Fibroblast of skin of left quadriceps (primary cell): ENCODE results near the gene DPP10.
"Not testable (repeated sequence)": the region's sequence is repeated elsewhere in the genome, so short reads cannot be mapped to it uniquely, and the experiment has no call there.

ENCODE experiments used
- DNase-seq, 2 experiments: peaks; one replicate each; pipeline ENCODE4 v3.0.0-alpha.2; 2013; ENCODE audit warnings: low read depth in 2 of 2

DPP10 gene

DNA sequence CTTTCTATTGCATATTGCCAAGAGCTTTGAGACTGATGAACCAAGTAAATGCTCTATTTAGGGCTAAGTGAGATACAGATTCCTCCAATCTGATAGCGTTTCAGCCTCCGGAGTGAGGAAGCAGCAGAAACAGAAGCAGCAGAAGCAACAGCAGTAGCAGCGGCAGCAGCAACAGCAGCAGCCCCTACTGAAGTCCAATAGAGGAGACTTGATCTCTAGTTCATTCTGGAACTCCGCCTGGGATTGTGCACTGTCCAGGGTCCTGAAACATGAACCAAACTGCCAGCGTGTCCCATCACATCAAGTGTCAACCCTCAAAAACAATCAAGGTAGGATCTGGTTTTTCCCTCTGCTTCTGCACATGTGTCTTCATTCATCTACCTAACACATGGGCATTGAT lies at the start of gene DPP10:
DPP10 (plus strand) TSS at position 132 of the 400 bp plus-strand sequence.
- DNase-seq = no peak

DNA sequence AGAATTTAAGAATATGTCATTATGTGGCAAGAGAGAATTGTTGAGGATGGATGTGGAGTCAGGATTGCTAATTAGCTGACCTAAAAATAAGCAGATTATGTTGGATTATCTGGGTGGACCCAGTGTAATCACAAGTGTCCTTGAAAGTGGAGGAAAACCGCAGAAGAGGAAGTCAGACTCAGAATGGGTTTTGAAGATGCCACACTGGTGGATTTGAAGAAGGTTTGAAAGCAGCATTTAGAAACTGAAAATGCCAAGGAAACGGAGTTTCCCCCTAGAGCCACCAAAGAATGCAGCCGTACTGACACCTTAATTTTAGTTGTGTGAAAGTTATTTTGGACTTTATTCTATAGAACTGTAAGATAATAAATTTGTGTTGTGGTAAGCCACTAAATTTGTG lies 41.6 kb upstream of the DPP10 start:
- DNase-seq = no peak

DNA sequence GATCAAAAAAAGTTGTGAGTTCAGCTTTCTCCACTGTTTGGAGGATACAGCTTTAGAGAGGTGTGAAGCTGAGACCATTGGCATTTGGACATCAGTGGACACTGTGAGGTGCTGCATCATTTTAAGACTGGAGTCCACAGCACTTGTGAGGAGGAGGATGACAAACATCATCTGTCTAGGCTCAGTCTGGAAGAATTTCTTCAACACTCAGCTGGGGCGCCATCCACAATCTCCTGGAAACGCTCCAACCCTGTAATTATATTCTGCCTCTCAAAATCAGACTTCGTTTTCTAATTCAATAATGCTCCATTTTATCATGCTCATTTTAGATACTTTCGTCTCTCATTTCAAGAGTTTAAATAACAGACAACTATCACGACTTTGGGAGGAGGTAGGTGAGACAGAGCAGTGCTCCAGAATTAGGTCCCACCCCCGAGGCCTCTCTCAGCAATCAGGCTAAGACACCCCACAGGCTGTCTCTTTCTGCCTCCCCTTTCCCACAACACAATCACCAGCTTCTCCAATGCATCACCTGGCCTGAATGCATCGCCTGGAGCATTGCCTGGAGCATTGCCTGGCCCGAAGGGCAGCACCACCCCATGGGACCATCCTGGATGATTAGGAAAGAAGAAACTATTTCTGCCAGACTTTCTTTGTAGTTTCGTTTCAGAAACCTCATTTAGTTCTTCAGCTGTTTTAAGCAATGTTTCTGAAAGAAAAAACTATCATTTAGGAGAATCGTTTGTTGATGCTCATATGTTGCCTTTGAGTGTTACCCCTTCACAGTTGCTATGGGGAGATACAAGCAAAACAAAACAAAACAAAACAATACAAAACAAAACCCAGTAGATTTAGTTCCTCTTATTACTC lies 37.0 kb upstream of the DPP10 start:
- DNase-seq = no peak

DNA sequence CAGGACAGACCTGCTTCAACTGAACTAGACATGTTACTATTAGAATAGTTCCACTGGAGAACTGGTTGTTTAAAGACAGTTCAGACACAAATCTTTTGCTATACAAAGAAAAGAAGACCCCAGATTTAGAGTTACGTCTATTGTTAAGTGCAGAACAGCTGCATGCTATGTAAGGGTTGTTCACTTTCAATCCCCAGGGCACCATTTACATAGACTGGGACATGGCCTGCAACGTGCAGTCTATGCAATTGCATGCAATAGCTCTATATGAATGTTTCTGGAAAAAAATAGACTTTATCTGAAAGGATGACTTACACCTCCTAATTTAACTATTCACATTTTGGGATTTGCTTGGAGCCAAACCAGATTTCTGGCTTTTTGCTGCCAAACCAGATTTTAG lies 36.1 kb upstream of the DPP10 start:
- no peak for DNase-seq

DNA sequence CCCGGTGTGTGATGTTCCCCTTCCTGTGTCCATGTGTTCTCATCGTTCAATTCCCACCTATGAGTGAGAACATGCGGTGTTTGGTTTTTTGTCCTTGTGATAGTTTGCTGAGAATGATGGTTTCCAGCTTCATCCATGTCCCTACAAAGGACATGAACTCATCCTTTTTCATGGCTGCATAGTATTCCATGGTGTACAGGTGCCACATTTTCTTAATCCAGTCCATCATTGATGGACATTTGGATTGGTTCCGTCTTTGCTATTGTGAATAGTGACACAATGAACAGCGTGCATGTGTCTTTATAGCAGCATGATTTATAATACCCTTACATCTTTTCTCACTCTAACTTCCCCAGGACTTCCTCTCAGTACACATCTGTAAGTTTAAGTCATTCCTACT lies 35.1 kb upstream of the DPP10 start:
- not testable (repeated sequence) for DNase-seq

DNA sequence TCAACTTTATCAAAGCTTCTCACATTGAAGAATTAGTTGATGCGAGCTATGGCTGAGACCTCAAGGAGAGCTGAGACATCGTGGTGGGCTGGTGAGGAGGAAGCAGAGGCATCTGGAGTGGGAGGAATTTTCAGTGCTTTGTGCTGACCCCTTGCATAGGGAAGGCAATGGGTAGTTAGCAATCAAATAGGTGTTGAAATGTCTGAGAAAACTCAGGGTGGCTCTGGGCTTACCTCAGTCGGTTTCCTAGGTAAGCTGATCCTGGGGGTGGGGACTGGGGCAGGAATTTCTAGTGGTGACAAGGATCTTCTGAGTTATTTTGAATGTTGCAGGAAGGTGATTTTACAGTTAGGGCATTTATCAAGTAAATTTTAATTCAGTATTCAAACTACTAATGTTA lies 20.7 kb upstream of the DPP10 start:
- no peak for DNase-seq

DNA sequence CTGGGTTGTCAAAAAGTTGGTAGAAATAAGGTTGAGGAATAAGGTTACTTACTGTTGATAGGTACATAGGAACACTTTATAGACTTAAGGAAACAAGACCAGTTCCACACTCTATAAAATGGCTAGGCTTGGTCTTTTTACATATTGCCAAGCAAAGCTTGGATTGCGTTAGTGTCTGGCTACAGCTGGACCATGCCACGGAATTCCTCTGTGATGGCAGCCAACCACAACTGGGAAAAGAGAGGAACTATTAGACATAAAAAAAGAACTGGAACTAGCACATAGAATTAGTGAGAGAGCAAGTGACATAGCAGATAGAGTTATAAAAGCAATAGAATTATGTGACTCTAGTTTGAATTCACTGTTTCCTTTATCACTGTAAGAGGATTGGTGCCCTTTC lies 17.7 kb upstream of the DPP10 start:
- no peak for DNase-seq

DNA sequence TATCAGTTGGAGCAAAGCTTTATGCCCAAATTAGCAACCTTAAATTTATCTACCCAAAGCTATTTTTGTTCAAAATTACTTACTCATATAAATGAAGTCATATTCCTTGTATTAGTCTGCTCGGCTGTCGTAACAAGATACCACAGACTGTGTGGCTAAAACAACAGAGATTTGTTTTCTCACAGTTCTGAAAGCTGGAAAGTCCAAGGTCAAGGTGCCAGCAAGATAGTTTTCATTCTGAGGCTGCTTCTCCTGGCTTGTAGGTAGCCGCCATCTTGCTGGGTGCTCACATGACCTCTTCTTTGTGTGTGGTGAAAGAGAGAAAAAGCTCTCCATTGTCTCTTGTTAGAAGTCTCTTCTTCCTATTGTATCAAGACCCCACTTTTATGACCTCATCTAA lies 15.7 kb upstream of the DPP10 start:
- DNase-seq = no peak

DNA sequence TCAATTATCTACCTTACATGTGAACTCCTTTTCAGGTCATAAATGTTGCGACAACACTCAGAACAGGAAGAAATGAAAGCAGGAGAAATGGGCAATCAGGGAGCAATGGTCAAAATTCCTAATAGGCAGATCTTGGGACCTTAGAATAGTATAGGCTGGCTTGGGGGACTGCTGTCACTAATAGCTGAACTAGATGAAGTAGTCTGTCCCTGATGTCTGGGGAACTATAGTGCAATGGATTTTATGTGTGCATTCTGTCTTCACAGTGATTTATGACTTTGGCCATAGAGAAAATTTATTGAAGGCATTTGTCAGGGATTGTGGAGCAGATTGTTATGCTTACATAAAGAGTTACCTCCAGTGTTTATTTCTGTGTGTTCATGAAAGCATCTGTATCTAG lies 6.1 kb upstream of the DPP10 start:
- DNase-seq = no peak

DNA sequence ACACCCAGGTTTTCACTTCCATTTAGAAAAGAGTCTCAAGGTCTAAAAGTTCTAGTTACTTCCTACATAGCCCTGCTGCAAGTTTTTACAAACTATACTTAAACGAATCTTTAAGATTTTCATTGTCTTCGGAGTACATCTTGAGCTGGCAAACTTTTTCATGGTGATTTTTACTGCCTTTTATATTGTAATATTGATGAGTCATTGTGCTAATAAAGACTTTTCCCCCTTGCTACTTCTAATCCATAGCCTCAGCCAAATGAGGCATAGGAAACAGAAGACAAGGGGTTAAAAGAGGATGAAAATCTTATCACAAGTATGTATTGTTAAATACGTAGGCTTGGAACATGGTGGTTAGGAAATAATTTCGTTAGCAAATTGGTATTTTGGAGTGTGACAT lies 4.1 kb downstream of the DPP10 start:
- no peak for DNase-seq

DNA sequence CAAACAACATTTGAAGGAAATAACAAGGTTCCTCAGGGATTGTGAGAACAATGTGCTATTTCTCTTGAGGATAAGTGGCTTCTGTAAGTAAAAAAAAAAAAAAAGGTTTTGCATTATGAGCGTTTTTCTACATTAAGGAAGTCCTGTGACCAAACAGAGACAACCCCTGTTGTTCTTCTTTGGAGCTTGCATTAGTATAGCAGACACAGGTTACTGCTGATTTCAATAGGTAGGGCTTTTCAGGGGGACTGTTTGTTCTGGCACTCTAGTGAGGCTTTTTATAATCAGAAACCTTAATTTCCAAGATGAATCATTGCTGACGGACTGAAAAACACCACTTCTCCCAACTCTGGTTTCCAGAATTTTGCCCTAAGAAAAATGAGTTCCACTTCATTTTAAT lies 8.2 kb downstream of the DPP10 start:
- no peak for DNase-seq

DNA sequence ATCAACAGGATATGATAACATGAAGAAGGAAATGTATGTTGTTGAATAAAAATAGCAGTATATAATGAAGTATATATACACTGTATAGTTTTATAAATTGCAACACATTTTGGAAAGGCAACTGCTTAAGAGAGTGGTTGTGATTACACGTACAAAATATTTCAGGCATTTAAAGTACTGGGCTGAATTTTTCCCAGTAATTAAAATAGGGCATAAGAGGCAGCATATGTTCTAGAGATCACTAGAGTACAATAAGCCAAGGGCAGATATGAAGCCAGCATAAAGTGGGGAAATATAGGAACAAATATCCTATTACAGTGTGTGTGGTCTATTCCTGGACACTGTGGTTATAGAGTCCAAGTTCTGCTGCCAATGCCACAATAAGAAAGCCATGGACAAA lies 14.1 kb downstream of the DPP10 start:
- no peak for DNase-seq

DNA sequence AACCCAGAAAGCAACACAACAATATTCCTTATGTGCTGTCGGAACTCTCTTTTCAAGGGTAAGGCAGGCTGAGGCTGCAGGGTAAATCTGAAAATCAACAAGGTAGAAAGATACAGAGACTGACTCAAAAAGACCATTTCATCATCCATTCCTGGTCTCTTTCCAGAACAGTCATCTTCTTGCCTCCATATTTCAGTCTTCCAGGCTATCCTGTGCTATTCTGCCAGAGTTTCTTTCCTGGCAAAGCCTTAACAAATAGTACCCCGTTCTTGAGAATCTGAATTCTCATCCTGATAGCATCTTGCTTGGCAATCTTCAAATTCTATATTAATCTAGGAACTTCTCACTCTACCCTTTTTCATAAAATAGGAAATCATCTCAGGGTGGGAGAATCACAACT lies 15.5 kb downstream of the DPP10 start:
- DNase-seq = no peak

DNA sequence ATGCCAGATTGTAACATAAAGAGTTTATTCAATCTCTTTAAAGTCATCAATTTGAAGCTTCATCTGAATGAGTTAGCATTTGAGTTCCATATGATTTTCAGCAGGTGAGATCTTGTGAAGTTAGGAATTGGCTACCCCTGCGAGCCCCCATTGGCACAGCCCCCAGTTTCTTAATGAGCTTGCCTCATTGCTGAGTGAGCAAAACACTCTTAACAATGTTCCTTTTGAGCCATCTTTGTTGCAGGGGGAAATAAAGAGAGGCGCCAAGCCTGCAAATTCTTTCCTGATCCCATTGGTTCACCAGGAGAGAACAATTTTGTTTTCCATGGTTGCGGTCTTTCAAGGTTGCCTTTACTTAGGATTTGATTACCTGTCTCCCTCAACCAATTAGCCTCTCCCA lies 18.7 kb downstream of the DPP10 start:
- no peak for DNase-seq

DNA sequence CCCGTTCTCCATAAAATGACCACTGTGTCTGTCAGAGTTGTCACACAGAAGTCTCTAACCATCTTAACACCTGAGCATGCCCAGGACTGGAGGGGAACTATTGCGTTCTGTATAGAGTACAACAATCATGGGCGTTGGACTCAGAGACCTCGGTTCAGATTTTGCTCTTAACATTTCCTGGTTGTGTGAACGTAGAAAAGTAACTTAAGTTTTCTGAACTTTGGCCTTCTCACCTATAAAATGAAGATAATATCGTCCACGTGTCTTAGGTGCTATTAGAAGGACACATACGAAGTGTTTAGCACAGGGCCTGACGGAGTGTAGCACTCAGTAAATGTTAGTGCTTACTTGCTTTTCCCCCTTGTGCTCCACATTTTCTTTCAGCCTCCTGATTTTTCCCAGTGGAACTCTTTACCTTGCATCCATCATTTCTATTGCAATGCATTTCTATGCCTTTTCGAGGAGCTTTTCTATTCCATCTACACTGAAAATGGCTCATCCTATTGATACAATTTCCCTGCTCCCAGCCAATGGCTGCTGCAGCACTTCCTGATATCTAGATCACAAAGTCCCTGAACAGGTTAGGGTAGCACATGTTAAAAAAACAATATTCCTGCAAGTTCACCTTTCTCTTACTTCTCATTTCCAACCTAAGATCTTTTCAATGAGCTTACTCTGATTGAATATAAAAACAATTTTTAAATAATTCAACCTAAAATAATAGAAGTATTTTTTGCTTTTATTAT lies 22.7 kb downstream of the DPP10 start:
- DNase-seq = no peak

DNA sequence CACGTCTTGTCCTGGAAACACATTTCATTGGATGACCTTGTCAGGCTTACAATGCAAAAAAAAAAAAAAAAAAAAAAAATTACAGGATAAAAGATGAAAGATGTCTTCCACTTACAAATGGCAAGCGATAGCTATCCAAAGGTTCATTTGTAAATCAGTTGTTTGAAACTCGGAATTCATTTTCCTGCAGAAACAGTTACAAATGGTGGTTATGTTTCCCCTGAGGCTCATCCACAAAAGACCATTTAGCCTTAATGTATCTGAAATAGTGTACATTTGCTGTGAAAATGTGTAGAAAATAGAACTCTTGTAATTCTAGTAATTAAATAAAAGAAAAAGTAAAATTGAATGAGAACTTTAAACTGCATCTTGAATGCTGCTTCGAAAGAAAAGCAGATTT lies 25.9 kb downstream of the DPP10 start:
- DNase-seq = no peak

DNA sequence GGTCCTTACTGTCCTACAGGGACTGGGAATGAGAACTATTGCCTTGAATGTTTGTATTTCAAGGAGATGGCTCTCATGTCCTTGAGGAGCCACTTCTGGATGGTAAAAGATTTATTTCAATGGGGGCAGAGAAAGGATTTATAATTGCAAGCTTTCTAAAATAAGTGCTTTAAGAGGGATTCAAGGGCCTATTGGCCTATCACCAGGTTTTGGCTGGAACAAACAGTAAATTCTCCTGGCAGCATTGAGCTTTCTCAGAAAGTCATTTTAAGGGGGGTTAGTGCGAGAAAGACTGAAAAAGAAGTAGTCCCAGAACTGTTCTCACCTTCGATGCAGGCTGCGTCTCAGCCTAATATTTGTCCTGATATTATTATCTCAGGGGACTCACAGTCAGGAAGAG lies 29.8 kb downstream of the DPP10 start:
- DNase-seq = no peak

DNA sequence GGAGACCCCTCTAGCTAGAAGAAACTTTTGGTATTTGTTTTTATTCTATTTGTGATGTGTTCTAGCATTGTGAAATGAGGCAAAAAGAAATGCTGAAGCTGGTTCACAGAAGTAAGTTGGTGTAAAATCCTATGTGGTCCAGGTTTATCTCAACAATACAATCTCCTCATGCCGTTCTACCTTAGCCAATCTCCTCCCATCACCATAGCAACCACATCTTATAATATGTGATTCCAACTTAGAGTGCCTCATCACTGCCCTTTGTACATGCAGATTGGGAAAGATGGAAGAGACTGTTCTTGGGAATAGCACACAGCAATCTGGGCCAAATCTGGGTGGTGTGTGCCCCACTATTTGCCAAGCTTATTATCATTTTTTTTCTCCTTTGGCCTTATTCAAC lies 30.3 kb downstream of the DPP10 start:
- no peak for DNase-seq

DNA sequence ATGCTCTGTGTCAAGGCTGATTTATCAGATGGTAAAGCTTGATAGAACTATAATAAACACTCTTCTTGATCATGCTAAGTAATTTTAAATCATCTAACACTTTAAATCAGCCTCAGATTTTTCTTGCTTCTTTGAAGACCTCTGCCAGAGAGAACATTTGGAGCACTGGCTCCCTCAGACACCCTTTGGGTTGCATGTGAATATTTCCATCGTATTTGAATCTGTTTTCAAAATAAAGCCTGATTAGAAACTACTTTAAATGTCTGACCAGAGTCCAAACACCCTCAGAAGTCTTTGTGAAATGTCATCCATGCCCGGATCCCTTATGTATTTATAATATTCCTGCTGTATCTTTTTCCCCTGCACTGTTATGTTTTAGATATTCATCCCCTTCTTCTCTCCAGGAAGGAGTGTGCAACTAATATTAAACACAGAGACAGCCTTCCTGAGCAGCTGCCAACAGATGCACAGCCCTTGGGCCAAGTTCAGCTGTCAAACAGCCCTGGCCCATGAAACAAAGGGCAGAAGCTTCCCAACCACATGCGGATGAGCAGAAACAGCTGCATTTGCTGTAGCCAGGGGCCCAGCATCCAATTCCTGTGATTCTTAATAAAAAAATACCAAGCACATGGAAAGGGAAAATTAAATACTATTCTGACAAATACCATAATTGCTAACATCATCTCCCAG lies 46.5 kb downstream of the DPP10 start:
- DNase-seq = no peak

DNA sequence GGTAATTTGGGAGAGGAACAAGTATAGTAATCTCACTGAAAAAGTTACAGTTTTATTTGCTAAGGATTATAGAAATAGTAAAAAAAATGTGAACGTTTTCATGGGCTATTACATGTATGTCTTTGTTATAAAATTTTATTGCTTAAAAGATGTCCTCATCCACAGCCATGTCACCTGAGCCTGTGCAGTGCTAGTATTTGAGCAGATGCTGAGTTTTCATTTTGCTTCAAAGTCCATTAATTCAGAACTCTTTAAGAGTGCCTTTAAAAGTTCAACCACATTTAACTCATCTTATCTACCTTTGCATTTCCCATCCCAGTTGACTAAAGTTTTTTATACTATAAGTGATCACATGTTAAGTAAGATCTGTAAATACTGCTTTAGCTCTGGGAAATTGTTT lies 52.6 kb downstream of the DPP10 start:
- DNase-seq = no peak

DNA sequence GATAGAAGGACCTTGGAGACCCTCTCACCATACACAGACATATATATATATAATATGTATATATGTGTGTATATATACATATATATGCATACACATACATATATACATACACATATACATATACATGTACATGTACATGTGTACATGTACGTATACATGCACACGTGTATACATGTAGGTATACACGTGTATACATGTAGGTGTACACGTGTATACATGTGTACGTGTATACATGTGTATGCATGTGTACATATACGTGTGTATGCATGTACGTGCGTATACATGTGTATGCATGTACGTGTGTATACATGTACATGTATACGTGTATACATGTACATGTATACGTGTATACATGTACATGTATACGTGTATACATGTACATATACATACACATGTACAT lies 54.5 kb downstream of the DPP10 start:
- no peak for DNase-seq

DNA sequence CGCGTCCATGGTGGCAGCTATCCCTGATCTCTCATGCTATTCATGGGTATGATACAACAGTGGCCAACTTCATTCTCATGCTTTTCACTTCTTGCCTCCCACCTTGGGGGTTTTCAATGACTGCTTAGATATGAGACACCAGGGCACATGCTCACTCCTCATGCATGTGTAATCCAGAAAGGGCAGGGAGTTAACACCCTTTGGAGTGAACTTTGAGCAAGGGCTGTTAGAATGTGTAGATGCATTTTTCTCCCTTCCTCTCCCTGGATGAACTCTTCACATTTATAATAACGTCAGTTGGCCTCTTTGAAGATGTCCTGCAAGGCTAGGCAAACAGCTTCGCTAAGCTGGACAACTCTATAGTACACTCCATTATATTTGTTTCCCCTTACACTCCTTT lies 56.7 kb downstream of the DPP10 start:
- DNase-seq = no peak

DNA sequence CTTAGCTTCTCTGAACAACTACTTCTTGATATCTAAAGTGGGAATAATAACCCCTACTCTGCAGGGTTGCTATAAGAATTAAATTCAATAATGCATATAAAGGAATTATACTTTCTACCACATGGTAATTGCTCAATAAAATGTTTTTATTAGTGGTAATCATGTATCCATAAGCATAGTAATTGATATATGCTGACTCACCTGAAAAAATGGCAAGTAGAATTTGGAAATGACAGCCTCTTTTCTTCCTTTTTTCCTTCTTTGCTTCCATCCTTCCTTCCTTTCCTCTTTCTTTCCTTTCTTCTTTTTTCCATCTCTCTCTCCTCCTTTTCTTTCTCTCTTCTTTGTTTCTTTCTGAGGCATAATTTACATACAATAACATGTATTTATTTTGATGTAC lies 65.3 kb downstream of the DPP10 start:
- DNase-seq = no peak
